RWPE1 (cell line): ENCODE results near the gene GJC2.
A peak's percentile ranks its signal among the peaks of the same experiment; 100 is the strongest.

Source experiments
- CTCF ChIA-PET: fragments of 350-600 bp; sonication (Branson Sonifier 250); formaldehyde crosslinking; extraction: SDS; loops from one replicate; lab custom pipeline; 2021; lab: Yijun Ruan, JAX
- POLR2A ChIA-PET: fragments of 400-600 bp; formaldehyde crosslinking; extraction: SDS; loops from one replicate; lab custom pipeline; 2020; ENCODE audit warnings: antibody characterized with exemption; ENCODE audit not compliant: low non-redundant PET; lab: Yijun Ruan, JAX
- DNase-seq: peaks from one replicate; pipeline ENCODE4 v3.0.0; 2012; ENCODE audit warnings: low spot score
- H3K27ac ChIP-seq: fragments of 450-650 bp; 2 replicates; pipeline ENCODE4 v1.5.1; 2017
- TF ChIP-seq, protein P1 (sequence below): fragments of 450-650 bp; conservative IDR thresholded peaks from 2 replicates; pipeline ENCODE4 v1.5.1; 2017; ENCODE audit warnings: low read depth, mild to moderate bottlenecking

GJC2 gene

GRCh38 chr1:228142155-228142691 is 7.5 kb upstream of the GJC2 start:
- DNase-seq: no peak
- CTCF ChIA-PET: no interaction called here
- TF ChIP-seq, protein P1, sequence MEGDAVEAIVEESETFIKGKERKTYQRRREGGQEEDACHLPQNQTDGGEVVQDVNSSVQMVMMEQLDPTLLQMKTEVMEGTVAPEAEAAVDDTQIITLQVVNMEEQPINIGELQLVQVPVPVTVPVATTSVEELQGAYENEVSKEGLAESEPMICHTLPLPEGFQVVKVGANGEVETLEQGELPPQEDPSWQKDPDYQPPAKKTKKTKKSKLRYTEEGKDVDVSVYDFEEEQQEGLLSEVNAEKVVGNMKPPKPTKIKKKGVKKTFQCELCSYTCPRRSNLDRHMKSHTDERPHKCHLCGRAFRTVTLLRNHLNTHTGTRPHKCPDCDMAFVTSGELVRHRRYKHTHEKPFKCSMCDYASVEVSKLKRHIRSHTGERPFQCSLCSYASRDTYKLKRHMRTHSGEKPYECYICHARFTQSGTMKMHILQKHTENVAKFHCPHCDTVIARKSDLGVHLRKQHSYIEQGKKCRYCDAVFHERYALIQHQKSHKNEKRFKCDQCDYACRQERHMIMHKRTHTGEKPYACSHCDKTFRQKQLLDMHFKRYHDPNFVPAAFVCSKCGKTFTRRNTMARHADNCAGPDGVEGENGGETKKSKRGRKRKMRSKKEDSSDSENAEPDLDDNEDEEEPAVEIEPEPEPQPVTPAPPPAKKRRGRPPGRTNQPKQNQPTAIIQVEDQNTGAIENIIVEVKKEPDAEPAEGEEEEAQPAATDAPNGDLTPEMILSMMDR: no peak
- POLR2A ChIA-PET: no interaction called here
- H3K27ac ChIP-seq: peak overlapping the region; percentile 100

DNA sequence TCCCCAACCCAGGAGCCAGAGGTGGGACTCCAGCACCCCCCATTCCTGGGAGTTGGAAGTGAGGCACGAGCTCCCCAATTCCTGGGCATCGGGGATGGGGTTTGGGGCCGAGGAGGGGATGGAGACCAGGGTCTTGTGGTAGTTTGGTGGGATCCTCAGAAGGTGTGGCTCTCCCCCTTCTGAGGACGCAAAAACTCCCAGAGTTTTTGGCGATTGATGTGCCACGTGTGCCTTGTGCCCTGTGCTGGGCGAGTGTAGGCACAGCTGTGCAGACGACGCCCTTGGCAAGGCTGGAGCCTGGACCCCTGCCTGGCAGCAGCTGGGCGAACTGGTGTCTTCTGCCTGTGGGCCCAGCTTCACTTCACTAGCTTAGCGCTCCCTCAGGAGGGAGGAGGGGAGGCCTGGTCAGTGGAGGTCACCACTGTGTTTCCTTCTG is 7.0 kb upstream of the GJC2 start:
- TF ChIP-seq, protein P1: no peak
- peak overlapping the region; percentile 100 for H3K27ac ChIP-seq
- CTCF ChIA-PET: interaction anchor here (0.5 kb wide), 1 partner anchor 329 kb away, joined by 5 read pairs; no protein-coding TSS in a partner anchor
- no peak for DNase-seq
- POLR2A ChIA-PET: no interaction called here

DNA sequence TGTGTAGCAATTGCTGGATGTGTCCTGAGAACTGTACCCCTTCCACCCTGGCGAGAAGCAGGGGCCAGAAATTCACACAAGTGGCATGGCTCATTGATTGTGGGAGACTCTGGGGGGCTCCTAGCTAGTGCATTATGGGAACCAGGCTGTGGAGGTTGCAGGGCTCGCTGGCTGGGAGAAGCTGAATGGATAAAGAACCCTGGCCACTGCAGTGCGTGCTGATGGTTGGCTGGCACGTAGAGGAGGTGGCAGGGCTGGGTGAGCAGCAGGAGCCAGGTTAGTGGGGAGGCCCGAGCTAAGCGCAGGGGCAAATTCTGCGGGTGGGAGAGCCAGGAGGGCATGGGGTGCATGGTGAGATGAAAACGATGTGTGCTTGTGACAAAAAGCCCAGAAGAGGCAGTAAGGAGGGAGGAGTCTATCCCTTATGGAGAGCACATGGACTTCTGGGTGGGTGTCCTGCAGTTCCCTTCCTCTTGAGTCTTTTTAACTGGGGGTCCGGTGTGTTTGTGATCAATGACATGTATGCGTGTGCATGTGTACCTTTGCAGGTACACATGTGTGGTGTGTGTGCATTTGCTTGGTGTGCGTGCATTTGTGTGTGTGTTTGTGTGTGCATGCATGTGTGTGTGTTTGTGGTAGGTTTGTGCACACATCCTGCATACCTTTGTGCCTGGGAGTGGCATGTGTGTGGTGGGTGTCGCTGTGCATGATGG is 6.1 kb upstream of the GJC2 start:
- DNase-seq: no peak
- TF ChIP-seq, protein P1: no peak
- ChIA-PET CTCF (no interaction called here), POLR2A (interaction anchor here (0.9 kb wide), 1 partner anchor 22 kb away, joined by 3 read pairs; the partner anchor contains the start of gene IBA57)
- peak overlapping the region; percentile 100 for H3K27ac ChIP-seq

- TF ChIP-seq, protein P1: no peak
- POLR2A ChIA-PET: no interaction called here
- no peak for DNase-seq
- H3K27ac ChIP-seq: peak overlapping the region; percentile 100
- CTCF ChIA-PET: no interaction called here
These were observed 5.3 kb upstream of the GJC2 start for GRCh38 chr1:228144193-228144992.

GRCh38 chr1:228144993-228145343 is 4.8 kb upstream of the GJC2 start:
- peak overlapping the region; percentile 100 for H3K27ac ChIP-seq
- no peak for DNase-seq
- CTCF ChIA-PET: no interaction called here
- POLR2A ChIA-PET: no interaction called here
- TF ChIP-seq, protein P1: no peak
